Mucosa of rectum (tissue), 2 donors: Measurements from ENCODE around the gene GAPDH.
A peak's percentile ranks its signal among the peaks of the same experiment; 100 is the strongest.

Experiments used
- H3K27ac ChIP-seq, 2 donors: one replicate each; pipeline ENCODE4 v1.7.0; 2013; ENCODE audit warnings: inconsistent platforms in 2 of 2, low read depth in 2 of 2, low read length in 2 of 2
- H3K27me3 ChIP-seq, 2 donors: one replicate each; pipeline ENCODE4 v1.7.0; 2013; ENCODE audit warnings: low read length in 2 of 2; ENCODE audit not compliant: control insufficient read depth in 2 of 2, insufficient read depth in 2 of 2
- H3K36me3 ChIP-seq, 2 donors: one replicate each; pipeline ENCODE4 v1.7.0; 2013; ENCODE audit warnings: low read length in 2 of 2; ENCODE audit not compliant: control insufficient read depth in 2 of 2, insufficient read depth in 2 of 2
- H3K4me1 ChIP-seq, 2 donors: one replicate each; pipeline ENCODE4 v1.7.0; 2013; ENCODE audit warnings: low read length in 2 of 2, mild to moderate bottlenecking in 1 of 2; ENCODE audit not compliant: control insufficient read depth in 2 of 2, insufficient read depth in 2 of 2
- H3K4me3 ChIP-seq, 2 donors: one replicate each; pipeline ENCODE4 v1.7.0; 2013; ENCODE audit warnings: low read length in 2 of 2
- H3K9ac ChIP-seq, 2 donors: one replicate each; pipeline ENCODE4 v1.7.0; 2013; ENCODE audit warnings: low read length in 2 of 2, low read depth in 1 of 2, mild to moderate bottlenecking in 1 of 2
- H3K9me3 ChIP-seq, 2 donors: one replicate each; pipeline ENCODE4 v1.7.0; 2013; ENCODE audit warnings: low read length in 2 of 2; ENCODE audit not compliant: control insufficient read depth in 2 of 2
- donor health status: healthy.
- donor health status: Normal muscosa, but diverticular disease.

The GAPDH gene

DNA sequence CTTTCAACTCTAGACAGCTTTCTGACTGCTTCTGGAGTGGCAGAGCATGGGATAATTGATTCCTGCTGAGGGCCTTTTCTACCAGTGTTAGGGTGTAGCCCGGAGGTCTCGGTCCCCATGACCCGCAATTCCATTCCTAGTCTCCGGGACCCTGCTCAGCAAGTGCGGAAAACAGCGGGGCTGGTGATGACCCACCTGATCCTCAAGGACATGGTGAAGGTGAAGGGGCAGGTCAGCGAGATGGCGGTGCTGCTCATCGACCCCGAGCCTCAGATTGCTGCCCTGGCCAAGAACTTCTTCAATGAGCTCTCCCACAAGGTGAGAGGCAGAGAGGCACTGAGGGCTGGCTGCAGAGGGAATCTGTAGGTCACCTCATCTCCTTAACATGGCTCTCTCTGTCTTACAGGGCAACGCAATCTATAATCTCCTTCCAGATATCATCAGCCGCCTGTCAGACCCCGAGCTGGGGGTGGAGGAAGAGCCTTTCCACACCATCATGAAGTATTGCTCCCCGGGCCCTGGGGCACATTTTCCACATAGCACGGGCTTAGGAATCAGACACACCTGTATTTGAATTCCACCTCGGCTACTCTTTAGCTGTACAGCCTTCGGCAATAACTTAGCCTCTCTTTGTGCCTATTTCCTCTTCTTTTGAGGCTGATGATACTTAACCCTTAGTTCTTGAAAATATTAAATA lies 5.6 kb upstream of the GAPDH start:
- no peak overlapping the region for H3K27ac ChIP-seq
- no peak overlapping the region for H3K4me3 ChIP-seq
- H3K4me1 ChIP-seq, result peaks cover 15 to 19% of the 10 kb centered on the region in 2 donors
- H3K27me3 ChIP-seq, result no peaks in the 10 kb centered on the region
- no peak overlapping the region for H3K9ac ChIP-seq
- H3K36me3 ChIP-seq, result peaks cover 58 to 70% of the 10 kb centered on the region in 2 donors
- H3K9me3 ChIP-seq, result no peaks in the 10 kb centered on the region

- Histone ChIP-seq H3K27ac (no peak overlapping the region), H3K27me3 (no peaks in the 10 kb centered on the region), H3K36me3 (peaks cover 52 to 64% of the 10 kb centered on the region in 2 donors), H3K4me1 (peaks cover 16 to 25% of the 10 kb centered on the region in 2 donors), H3K9ac (no peak overlapping the region), H3K4me3 (no peak overlapping the region), H3K9me3 (no peaks in the 10 kb centered on the region)
Observed at GRCh38 chr12:6529291-6529737, 5.0 kb upstream of the GAPDH start.

DNA sequence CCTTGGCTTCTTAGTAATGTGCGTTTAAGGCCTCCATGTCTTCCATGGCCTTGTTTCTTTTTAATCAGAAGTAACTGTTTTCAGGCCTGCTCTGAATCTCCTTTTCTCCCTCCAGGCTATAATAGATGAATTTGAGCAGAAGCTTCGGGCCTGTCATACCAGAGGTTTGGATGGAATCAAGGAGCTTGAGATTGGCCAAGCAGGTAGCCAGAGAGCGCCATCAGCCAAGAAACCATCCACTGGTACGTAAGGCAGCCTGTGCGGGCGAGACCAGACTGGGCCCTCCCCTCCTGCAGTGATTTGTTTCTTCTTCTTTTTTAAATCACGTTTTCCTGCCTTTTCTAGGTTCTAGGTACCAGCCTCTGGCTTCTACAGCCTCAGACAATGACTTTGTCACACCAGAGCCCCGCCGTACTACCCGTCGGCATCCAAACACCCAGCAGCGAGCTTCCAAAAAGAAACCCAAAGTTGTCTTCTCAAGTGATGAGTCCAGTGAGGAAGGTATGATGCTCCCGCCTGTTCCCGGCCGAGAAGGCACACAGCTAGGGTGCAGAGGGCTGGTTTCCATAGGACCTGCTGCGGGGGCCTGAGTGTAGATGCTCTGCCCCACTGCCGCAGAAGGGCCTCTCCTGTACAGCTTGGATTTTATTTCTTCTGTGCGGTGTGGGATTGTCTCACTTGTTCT lies 3.6 kb upstream of the GAPDH start:
- H3K9me3 ChIP-seq, result no peaks in the 10 kb centered on the region
- H3K9ac ChIP-seq, result no peak overlapping the region
- no peaks in the 10 kb centered on the region for H3K27me3 ChIP-seq
- H3K4me3 ChIP-seq, result no peak overlapping the region
- peaks cover 42 to 53% of the 10 kb centered on the region in 2 donors for H3K36me3 ChIP-seq
- H3K4me1 ChIP-seq, result peaks cover 20 to 31% of the 10 kb centered on the region in 2 donors
- no peak overlapping the region for H3K27ac ChIP-seq

GRCh38 chr12:6532051-6532926 lies 2.0 kb upstream of the GAPDH start:
- Histone ChIP-seq H3K9me3 (no peaks in the 10 kb centered on the region), H3K36me3 (peaks cover 40 to 51% of the 10 kb centered on the region in 2 donors), H3K4me3 (peak overlapping the region; percentile 93 to 94), H3K27ac (peak overlapping the region; percentile 94 to 98), H3K27me3 (no peaks in the 10 kb centered on the region), H3K9ac (peak overlapping the region; percentile 56 to 94), H3K4me1 (peaks cover 32 to 41% of the 10 kb centered on the region in 2 donors)

DNA sequence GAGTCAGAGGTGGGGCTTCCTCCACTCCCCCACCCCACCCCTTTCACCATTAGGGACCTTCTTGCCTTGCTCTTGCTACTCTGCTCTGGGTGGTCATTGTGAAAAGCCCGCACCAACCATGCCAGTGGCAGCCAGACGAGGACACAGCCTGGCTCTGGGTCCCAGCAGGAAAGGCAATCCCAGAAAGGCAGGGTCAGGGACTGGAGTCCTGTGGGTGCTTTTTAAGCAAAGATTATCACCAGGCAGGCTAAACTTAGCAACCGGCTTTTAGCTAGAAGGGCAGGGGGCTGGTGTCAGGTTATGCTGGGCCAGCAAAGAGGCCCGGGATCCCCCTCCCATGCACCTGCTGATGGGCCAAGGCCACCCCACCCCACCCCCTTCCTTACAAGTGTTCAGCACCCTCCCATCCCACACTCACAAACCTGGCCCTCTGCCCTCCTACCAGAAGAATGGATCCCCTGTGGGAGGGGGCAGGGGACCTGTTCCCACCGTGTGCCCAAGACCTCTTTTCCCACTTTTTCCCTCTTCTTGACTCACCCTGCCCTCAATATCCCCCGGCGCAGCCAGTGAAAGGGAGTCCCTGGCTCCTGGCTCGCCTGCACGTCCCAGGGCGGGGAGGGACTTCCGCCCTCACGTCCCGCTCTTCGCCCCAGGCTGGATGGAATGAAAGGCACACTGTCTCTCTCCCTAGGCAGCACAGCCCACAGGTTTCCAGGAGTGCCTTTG lies 1.2 kb upstream of the GAPDH start:
- Histone ChIP-seq H3K9ac (peak overlapping the region; percentile 87 to 94), H3K36me3 (peaks cover 39 to 50% of the 10 kb centered on the region in 2 donors), H3K27ac (peak overlapping the region; percentile 94 to 98), H3K9me3 (no peaks in the 10 kb centered on the region), H3K4me3 (peak overlapping the region; percentile 93 to 94), H3K27me3 (no peaks in the 10 kb centered on the region), H3K4me1 (peaks cover 37 to 47% of the 10 kb centered on the region in 2 donors)

- H3K4me3 ChIP-seq, result peak overlapping the region; percentile 93 to 94
- peaks cover 37 to 47% of the 10 kb centered on the region in 2 donors for H3K4me1 ChIP-seq
- peak overlapping the region; percentile 94 to 98 for H3K27ac ChIP-seq
- H3K9ac ChIP-seq, result peak overlapping the region; percentile 87 to 94
- peaks cover 39 to 50% of the 10 kb centered on the region in 2 donors for H3K36me3 ChIP-seq
- no peaks in the 10 kb centered on the region for H3K27me3 ChIP-seq
- H3K9me3 ChIP-seq, result no peaks in the 10 kb centered on the region
Observed at GRCh38 chr12:6533653-6533922, 729 bp upstream of the GAPDH start.

GRCh38 chr12:6534695-6534944 lies 303 bp downstream of the GAPDH start:
- Histone ChIP-seq H3K9me3 (no peaks in the 10 kb centered on the region), H3K27me3 (no peaks in the 10 kb centered on the region), H3K27ac (peak overlapping the region; percentile 94 to 98), H3K4me3 (peak overlapping the region; percentile 93 to 94), H3K4me1 (peaks cover 46 to 50% of the 10 kb centered on the region in 2 donors), H3K36me3 (peaks cover 36 to 46% of the 10 kb centered on the region in 2 donors), H3K9ac (peak overlapping the region; percentile 87 to 94)

- Histone ChIP-seq H3K36me3 (peaks cover 36 to 46% of the 10 kb centered on the region in 2 donors), H3K9ac (peak overlapping the region; percentile 87 to 94), H3K27me3 (no peaks in the 10 kb centered on the region), H3K9me3 (no peaks in the 10 kb centered on the region), H3K27ac (peak overlapping the region; percentile 94 to 98), H3K4me3 (peak overlapping the region; percentile 93 to 94), H3K4me1 (peaks cover 51 to 55% of the 10 kb centered on the region in 2 donors)
Observed at GRCh38 chr12:6534945-6535696, 804 bp downstream of the GAPDH start.

DNA sequence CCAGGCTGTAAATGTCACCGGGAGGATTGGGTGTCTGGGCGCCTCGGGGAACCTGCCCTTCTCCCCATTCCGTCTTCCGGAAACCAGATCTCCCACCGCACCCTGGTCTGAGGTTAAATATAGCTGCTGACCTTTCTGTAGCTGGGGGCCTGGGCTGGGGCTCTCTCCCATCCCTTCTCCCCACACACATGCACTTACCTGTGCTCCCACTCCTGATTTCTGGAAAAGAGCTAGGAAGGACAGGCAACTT lies 1.3 kb downstream of the GAPDH start:
- peak overlapping the region; percentile 26 to 94 for H3K9ac ChIP-seq
- H3K4me3 ChIP-seq, result peak overlapping the region; percentile 93 to 94
- H3K9me3 ChIP-seq, result no peaks in the 10 kb centered on the region
- H3K4me1 ChIP-seq, result peaks cover 56 to 59% of the 10 kb centered on the region in 2 donors
- H3K27ac ChIP-seq, result peak overlapping the region; percentile 94 to 98
- H3K36me3 ChIP-seq, result peaks cover 36 to 41% of the 10 kb centered on the region in 2 donors
- H3K27me3 ChIP-seq, result no peaks in the 10 kb centered on the region
